GM18498 (cell line): ENCODE data around the gene OR10C1.

Experiments
- ATAC-seq: cut with Tn5 transposase; IDR thresholded peaks from one replicate; pipeline ENCODE4 v1.9.1; 2021; ENCODE audit warnings: mild to moderate bottlenecking, moderate library complexity; ENCODE audit not compliant: unreplicated experiment

OR10C1 gene

DNA sequence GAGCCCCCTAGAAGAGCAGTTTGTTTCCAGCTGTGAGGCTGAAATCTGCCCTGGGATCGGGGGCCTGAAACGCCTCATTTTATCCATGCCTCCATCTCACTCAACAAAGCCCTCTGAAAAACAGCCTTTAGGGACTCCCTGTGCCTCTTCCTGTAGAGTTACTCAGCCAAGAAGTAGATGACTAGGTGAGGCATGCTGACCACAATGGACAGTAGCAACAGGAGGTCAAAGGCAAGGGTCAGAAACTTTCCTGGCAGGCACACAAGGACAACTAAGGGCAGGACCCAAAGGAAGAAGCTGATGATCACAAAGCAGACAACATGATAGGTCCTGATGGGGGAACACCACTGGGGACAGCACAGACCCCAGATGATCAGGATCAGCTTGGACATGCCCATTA, 35.9 kb downstream of the OR10C1 start:
- ATAC-seq: no peak

DNA sequence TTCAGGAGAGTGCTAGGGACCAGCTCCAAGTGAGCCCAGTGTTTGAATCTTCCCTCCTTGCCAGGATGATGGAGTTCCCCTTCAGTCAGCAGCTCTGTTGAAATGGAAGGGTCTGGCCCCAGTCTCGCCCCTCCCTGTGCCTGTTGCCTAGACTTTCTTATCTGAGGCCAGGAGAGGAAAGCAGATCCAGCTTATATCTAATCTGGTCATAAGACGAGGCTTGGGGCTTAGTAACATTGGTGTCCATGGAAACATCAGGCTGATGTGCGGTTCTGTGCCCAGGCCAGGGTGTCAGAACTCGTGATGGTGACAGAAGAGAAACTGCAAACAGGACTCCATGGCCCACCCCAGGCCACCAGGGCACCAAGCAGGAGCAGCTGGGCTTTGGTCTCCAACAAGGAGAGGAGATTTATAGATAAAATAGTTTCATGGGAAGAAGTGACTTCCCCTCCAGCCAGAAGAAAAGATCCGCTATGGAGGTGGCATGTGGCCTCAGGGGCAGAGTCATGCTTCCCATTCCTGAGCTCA, 38.9 kb downstream of the OR10C1 start:
- no peak for ATAC-seq

DNA sequence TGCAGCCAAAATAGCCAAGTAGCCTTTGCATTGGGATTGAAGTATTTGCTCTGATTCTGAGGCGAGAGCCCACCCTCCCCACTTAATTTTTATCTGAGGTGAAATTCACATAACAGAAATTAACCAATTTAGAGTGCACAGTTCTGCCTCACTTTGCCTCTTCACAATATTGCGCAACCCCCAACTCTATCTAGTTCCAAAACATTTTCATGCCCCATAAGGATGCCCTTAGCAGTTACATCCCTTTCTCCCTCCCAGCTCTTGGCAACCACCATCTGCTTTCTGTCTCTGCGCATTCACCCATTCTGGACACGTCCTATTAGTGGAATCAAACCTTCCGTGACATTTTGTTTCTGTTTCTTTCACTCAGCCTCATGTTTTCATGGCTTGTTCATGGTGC, 39.6 kb downstream of the OR10C1 start:
- no peak for ATAC-seq

DNA sequence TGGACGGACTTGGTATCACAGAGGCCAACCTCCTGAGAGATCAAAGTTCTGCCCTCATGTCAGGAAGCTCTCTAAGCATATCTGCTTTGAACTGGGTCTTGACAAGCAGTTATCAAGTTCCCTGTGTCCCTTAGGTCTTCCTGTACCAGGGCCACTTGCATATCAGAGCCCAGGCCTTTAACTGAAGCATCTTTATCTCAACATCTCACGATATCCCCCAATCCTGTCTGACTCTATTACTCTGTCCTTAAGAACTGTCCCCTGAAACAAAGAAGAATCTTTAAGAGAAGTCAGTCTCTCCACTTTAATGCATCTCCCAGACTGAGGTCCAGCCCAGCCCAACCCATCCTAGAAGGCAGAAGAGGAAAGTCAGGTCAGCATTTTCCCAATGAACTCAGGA, 40.5 kb downstream of the OR10C1 start:
- ATAC-seq: no peak

DNA sequence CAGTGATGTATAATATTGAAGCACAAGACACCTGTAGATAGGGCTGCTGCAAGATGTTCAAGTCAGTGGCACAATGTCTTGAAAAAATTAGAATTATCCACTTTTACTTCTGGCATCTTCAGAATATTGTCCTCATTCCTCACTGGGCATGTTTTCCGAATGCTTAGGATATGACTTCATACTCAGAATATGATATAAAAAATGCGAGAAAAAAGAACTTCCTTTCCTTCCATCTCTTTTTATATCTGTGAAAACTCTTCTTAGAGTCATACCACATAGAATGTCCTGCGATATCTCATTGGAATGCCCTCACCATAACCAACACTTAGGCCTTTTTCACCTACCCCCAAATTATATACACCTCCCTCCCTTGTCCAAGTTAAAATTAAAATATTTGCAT, 44.1 kb downstream of the OR10C1 start:
- ATAC-seq: no peak

DNA sequence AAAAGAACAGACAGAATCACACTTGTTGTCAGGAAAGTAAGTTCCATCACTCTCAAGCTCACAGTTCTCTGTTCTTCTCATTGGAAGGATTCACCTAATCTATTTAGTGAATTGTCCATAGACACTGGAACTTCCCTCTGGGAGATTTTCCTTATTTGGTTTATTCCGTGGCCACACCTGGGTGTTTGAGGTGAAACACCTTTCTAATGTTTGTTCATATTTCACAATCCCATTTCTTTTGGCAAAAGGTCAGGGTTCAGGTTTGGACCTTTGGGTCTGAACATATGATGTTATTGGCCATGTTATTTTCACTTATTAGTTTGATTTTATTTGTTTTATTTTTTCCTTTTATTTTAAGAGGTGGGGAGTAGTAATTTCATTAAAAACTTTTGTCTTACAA, 44.6 kb downstream of the OR10C1 start:
- ATAC-seq: no peak

DNA sequence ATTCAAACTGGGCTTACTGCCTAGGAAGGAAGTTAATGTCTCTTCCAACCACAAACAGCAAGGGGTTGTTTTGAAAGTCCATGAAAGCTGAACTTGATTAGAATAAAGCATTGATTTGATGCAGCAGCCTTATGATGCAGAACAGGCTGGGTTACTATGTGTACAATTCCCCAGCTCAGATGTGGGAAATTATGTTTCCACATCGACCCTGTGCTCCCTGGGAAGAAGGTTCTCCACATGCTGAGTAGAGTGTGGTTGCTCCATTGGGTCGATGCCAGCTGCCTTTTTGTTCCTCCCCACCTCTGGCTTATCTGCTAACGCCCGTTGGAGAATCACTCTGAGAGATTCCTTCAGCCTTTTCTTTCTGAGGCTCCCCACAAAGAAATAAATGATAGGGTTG, 47.5 kb downstream of the OR10C1 start:
- ATAC-seq: no peak

DNA sequence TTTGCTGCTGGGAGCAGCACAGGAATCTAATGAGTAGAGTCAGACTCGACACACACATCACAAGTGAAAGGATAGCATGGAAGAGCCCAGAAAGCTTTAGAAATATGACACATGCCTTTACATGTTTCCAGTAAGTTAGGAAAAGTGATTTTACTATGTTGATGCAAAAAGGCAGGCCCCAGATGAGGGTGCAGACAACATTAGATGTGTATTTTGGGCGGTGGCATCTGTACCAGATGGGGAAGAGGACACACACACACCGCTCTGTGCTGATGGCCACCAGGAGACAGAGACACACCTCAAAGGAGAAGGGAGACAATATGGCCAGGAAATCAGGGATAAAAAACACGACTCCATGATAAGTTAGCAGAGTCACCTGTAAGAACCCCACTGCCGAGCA, 48.0 kb downstream of the OR10C1 start:
- ATAC-seq: no peak

DNA sequence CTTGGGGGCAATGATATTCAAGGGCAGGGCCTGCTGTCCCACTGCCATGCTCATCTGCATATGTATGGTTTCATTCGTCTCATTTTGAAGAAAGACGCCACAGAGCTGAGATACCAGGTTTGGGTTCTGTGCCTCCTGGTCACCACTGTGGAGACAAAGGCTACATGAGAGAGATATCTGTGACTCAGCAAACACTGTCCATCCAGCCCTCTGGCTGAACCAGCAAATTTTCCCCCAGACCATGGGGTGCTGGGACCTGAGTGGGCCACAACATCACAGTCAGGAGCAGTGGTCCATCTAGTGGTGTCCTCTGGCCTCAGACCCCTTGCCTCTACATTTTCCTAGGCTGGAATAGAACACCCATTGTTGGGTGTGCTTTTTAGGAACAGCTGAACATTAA, 48.6 kb downstream of the OR10C1 start, which contains the start of gene MAS1L:
MAS1L (minus strand) TSS at position 297 of the 400 bp plus-strand sequence; CDS start at position 243, 54 bp downstream.
- no peak for ATAC-seq

DNA sequence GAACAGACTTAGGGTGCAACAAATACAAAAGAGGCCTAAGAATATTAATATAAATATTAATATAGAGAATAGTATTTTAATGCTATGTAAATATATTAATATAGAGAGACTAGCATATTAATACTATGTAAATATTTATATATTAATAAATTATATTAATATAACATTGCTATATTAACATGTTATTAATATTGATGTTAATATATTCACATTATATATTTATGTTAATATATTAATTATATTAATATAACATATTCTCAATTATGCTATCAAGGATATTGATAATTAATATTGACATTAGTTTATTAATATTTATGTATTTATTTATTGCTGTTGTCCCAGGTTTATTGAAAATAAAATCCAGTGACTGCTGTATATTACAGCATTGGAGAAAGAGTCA, 49.8 kb downstream of the OR10C1 start:
- ATAC-seq: no peak

DNA sequence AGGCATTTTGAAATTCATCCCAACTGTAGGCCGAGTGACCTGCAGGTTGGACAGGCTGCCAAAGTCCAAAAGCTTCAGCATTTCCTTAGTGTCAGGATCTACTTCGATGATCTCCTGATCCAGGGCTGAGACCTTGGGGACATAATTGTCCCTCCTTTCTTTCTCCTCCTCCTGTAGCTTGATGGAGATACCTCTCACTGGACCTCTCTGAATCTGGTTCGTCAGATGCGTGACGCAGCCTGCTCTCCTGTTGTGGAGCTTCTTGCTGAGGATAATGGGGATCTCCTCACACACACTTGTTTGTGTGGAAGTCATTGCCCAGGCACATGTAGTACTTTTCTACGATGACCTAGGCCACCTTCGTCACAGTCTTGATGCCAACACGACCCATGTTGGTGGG, 50.2 kb downstream of the OR10C1 start:
- ATAC-seq: no peak

DNA sequence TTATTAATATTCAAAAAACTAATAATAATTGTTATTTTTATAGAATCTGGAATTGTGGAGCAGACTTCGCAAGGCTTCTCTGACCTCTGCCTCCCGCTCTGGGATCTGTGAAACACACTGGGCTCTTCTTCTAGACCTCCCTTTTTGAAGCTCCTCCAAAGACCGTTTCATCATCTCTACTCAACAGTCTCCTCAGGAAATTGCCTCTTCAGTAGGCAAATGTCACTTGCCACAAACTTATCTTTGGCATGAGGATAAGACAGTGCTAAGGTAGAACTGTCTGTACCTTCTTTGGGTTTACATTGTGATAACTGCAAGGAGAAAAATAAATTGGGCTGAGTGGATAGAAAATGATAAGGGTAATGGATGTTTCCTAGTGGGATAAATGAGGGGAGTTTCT, 50.9 kb downstream of the OR10C1 start:
- ATAC-seq: no peak

DNA sequence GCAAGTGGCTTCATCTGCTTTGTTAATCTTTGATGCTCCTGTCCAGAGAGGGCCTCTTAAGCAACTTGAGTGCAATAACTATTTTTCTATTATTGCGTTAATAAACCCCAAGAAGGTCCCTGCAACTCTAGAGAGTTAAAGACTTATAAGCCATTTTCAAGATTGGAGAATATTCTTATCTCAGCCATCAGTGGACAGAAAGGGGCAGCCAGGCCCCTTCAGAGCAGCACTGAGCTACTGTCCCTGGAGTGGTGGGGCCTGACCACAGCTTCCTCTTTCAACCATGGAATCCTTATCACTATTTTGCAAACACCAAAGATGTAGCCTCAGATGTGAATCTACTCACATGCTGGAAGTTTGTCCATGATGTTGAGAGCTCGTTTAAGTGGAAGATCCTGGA, 51.4 kb downstream of the OR10C1 start:
- ATAC-seq: no peak
